Sigmoid colon (tissue), 7 donors: ENCODE data around the gene MRNIP. TPM values are rescaled to one million over a fixed set of nuclear protein-coding genes. Genes with fewer than 3 reads are reported as not detected.

Experiments used
- DNase-seq: peaks from one replicate; pipeline ENCODE4 v3.0.0-alpha.2; 2019
- H3K27ac ChIP-seq, 4 donors: fragments of 200-600 bp; sonication (generic); one replicate each; pipeline ENCODE4 v1.5.1; 2016 to 2019; ENCODE audit warnings: mild to moderate bottlenecking in 1 of 4
- H3K27me3 ChIP-seq, 3 donors: fragments of 200-600 bp; sonication (generic); one replicate each; pipeline ENCODE4 v1.5.1; 2019; ENCODE audit warnings: mild to moderate bottlenecking in 1 of 3
- H3K36me3 ChIP-seq, 4 donors: fragments of 200-600 bp; sonication (generic); one replicate each; pipeline ENCODE4 v1.5.1; 2016 to 2019
- H3K4me1 ChIP-seq, 4 donors: fragments of 200-600 bp; sonication (generic); one replicate each; pipeline ENCODE4 v1.5.1; 2017 to 2019
- H3K4me3 ChIP-seq, 4 donors: fragments of 200-600 bp; sonication (generic); one replicate each; pipeline ENCODE4 v1.5.1; 2017 to 2019; ENCODE audit warnings: mild to moderate bottlenecking in 2 of 4, moderate library complexity in 1 of 4
- H3K9me3 ChIP-seq, 4 donors: fragments of 200-600 bp in 3 of 4; sonication (generic) in 3 of 4; one replicate each; pipeline versions ENCODE4 v1.5.1 to v1.6.1; 2013 to 2019
- CTCF ChIP-seq, 4 experiments: fragments of 450-650 bp in 3 of 4; fragments of 200-600 bp in 1 of 4; IDR thresholded peaks; one replicate each; pipeline ENCODE4 v1.5.1; 2016 to 2019; ENCODE audit warnings: antibody characterized with exemption in 4 of 4, mild to moderate bottlenecking in 3 of 4, moderate library complexity in 2 of 4
- EP300 ChIP-seq, 4 donors: sonication (generic); formaldehyde crosslinking; IDR thresholded peaks; one replicate each; pipeline ENCODE4 v1.6.1; 2017; ENCODE audit warnings: antibody characterized with exemption in 4 of 4
- POLR2A ChIP-seq, 2 donors: fragments of 450-650 bp; IDR thresholded peaks; one replicate each; pipeline ENCODE4 v1.6.1; 2016; ENCODE audit warnings: antibody characterized with exemption in 2 of 2, mild to moderate bottlenecking in 2 of 2, moderate library complexity in 2 of 2
- POLR2AphosphoS5 ChIP-seq, 4 donors: sonication (generic); formaldehyde crosslinking; IDR thresholded peaks; one replicate each; pipeline ENCODE4 v1.6.1; 2017; ENCODE audit warnings: antibody characterized with exemption in 4 of 4
- WGBS, 2 donors: extraction: QIAGEN DNeasy Blood & Tissue Kit; methylation state at CpG; one replicate each; pipeline ENCODE4 v1.1.7; 2013; 5-methylcytosine and 5-hydroxymethylcytosine counted together
- intact Hi-C: fragments of 100-400 bp; cut with DNase I; formaldehyde crosslinking; loops from one replicate; pipeline ENCODE4 v1.15.1; 2023
- polyA plus RNA-seq, 3 donors: library from polyadenylated mRNA; stranded (reverse); fragments of 200-250 nt; gene quantifications; one replicate each; pipeline ENCODE4 v1.2.3, GENCODE V29; 2013
- total RNA-seq, 4 donors: library from RNA; depleted of rRNA; stranded (reverse); fragments of >200 nt; gene quantifications; one replicate each; pipeline ENCODE4 v1.1.0, GENCODE V29; 2016
- donor health status: healthy with polysubstance abuse.
- donor health status: Bipolar disorder and iron deficiency.
- donor health status: healthy.

MRNIP gene
- total and polyA plus RNA-seq, 7 donors: 8.3 to 59.8 (median 30.7) TPM

- WGBS, 2 donors: 92 to 93% methylated on average over 16 of the region's 16 CpGs
- H3K27ac ChIP-seq: no peak overlapping the region
- H3K27me3 ChIP-seq: no peaks in the 10 kb centered on the region
- H3K4me1 ChIP-seq: no peaks in the 10 kb centered on the region
- DNase-seq: peak; percentile 56
- H3K36me3 ChIP-seq: peaks cover 17 to 93% (median 45%) of the 10 kb centered on the region in 4 donors
- TF ChIP-seq EP300 (IDR thresholded peaks at IDR 0.05) (no peak), CTCF (IDR thresholded peaks at IDR 0.05) (no peak)
- intact Hi-C loops: no loop called here
- H3K9me3 ChIP-seq: no peaks in the 10 kb centered on the region
- no peak overlapping the region for H3K4me3 ChIP-seq
These were observed 11.2 kb upstream of the MRNIP start for GRCh38 chr5:179869641-179870402.

- Histone ChIP-seq H3K27me3 (no peaks in the 10 kb centered on the region), H3K4me1 (no peaks in the 10 kb centered on the region), H3K36me3 (peaks cover 12 to 93% (median 45%) of the 10 kb centered on the region in 4 donors), H3K27ac (no peak overlapping the region), H3K9me3 (no peaks in the 10 kb centered on the region), H3K4me3 (no peak overlapping the region)
- no peak for TF ChIP-seq POLR2A (IDR thresholded peaks at IDR 0.05)
- peak; percentile 64 for DNase-seq
- 93 to 95% methylated on average over 5 of the region's 5 CpGs for WGBS, 2 donors
- intact Hi-C loops: no loop called here
These were observed 10.5 kb upstream of the MRNIP start for GRCh38 chr5:179869101-179869500.

- H3K4me1 ChIP-seq: no peaks in the 10 kb centered on the region
- peaks cover 12 to 93% (median 47%) of the 10 kb centered on the region in 4 donors for H3K36me3 ChIP-seq
- TF ChIP-seq CTCF (IDR thresholded peaks at IDR 0.05) (no peak), POLR2A (IDR thresholded peaks at IDR 0.05) (no peak), EP300 (IDR thresholded peaks at IDR 0.05) (no peak), POLR2AphosphoS5 (IDR thresholded peaks at IDR 0.05) (no peak)
- no peak overlapping the region for H3K27ac ChIP-seq
- 94 to 98% methylated on average over 14 of the region's 14 CpGs for WGBS, 2 donors
- no peak overlapping the region for H3K4me3 ChIP-seq
- no peaks in the 10 kb centered on the region for H3K27me3 ChIP-seq
- no peaks in the 10 kb centered on the region for H3K9me3 ChIP-seq
- DNase-seq: peak; percentile 50
- intact Hi-C loops: no loop called here
These were observed 9.9 kb upstream of the MRNIP start for GRCh38 chr5:179868541-179868940.

GRCh38 chr5:179867476-179867875 lies 8.9 kb upstream of the MRNIP start:
- Histone ChIP-seq H3K9me3 (no peaks in the 10 kb centered on the region), H3K27me3 (no peaks in the 10 kb centered on the region), H3K36me3 (peaks cover 5 to 93% (median 50%) of the 10 kb centered on the region in 4 donors), H3K27ac (no peak overlapping the region), H3K4me1 (no peaks in the 10 kb centered on the region), H3K4me3 (no peak overlapping the region)
- WGBS, 2 donors: 94 to 95% methylated on average over 11 of the region's 11 CpGs
- DNase-seq: peak; percentile 62
- intact Hi-C loops: no loop called here
- TF ChIP-seq POLR2A (IDR thresholded peaks at IDR 0.05): no peak
- no peak for TF ChIP-seq EP300 (IDR thresholded peaks at IDR 0.05)

- H3K4me1 ChIP-seq: no peaks in the 10 kb centered on the region
- 93 to 94% methylated on average over 6 of the region's 6 CpGs for WGBS, 2 donors
- peak; percentile 36 for DNase-seq
- intact Hi-C loops: no loop called here
- H3K27ac ChIP-seq: no peak overlapping the region
- TF ChIP-seq CTCF (IDR thresholded peaks at IDR 0.05): no peak
- TF ChIP-seq POLR2A (IDR thresholded peaks at IDR 0.05): no peak
- TF ChIP-seq POLR2AphosphoS5 (IDR thresholded peaks at IDR 0.05): no peak
- TF ChIP-seq EP300 (IDR thresholded peaks at IDR 0.05): no peak
- no peak overlapping the region for H3K4me3 ChIP-seq
- peaks cover under 1 to 93% (median 49%) of the 10 kb centered on the region in 4 donors for H3K36me3 ChIP-seq
- no peaks in the 10 kb centered on the region for H3K27me3 ChIP-seq
- no peaks in the 10 kb centered on the region for H3K9me3 ChIP-seq
These were observed 8.5 kb upstream of the MRNIP start for GRCh38 chr5:179867079-179867465.
